HuH-7 (cell line): ENCODE data around the gene C18orf63.
"Not testable (repeated sequence)": the region's sequence is repeated elsewhere in the genome, so short reads cannot be mapped to it uniquely, and the experiment has no call there.

Source experiments
- DNase-seq: peaks from one replicate; pipeline ENCODE4 v3.0.0; 2011; ENCODE audit warnings: low spot score

The C18orf63 gene

DNA sequence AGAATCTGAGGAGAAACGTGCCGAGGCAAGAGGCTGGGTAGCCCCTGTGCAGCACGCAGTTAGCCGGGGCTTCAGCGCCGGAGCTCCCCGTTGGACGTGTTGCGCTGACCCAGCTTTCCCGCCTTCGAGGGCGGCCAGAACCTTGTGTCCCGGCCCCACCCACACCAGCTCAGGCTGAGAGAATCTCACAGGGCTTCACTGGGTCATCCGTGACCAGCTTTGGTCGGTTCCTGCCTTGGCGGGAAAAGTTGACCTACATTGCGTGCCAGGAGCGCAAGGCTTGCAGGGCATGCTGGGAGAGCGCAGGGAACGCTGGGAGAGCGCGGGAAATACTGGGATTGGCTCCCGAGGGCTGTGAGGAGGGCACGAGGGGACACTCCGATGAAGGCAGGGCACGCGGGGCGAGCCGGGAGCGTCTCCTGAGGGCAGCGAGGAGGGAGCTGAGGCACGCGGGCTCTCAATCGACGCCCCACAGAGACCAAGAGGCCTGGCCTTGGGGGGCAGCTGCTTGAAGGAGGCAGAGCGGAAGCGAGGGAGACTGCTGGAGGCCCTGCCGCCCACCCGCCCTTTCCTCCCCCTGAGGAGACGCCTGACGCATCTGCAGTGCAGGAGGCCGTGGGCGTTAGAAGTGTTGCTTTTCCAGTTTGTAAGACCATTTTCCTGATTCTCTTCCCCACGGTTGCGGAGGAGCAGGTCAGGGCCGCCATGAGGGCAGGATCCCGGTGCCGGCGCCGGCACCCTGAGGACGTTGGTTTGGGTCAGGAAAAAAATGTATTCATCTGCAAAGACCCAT, at the start of gene C18orf63:
TSS of gene C18orf63 (plus strand) at position 376 of the 793 bp plus-strand sequence. CDS start 2,027 bp downstream, outside the sequence.
- DNase-seq: no peak

- DNase-seq: no peak
These were observed 49.5 kb upstream of the C18orf63 start for GRCh38 chr18:74266161-74266560.

DNA sequence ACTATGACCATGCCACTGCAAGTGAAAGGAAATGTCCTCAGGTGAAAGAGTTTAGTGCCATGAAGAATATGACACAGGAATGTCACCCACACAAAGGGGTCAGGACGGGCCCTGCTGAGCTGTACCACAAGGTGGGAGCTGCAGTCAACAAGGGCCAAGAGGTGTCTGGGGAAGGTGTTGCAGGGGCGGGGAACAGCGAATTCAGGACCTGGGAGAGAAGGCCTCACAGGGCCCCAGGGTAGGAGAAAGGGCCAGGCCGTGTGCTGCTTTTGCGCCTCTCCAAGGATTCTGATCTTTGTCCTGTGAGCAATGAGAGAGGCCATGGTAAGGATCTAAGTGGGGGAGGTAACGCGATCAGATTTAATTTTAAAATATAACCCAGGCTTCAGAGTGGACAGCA, 47.5 kb upstream of the C18orf63 start:
- DNase-seq: no peak

DNA sequence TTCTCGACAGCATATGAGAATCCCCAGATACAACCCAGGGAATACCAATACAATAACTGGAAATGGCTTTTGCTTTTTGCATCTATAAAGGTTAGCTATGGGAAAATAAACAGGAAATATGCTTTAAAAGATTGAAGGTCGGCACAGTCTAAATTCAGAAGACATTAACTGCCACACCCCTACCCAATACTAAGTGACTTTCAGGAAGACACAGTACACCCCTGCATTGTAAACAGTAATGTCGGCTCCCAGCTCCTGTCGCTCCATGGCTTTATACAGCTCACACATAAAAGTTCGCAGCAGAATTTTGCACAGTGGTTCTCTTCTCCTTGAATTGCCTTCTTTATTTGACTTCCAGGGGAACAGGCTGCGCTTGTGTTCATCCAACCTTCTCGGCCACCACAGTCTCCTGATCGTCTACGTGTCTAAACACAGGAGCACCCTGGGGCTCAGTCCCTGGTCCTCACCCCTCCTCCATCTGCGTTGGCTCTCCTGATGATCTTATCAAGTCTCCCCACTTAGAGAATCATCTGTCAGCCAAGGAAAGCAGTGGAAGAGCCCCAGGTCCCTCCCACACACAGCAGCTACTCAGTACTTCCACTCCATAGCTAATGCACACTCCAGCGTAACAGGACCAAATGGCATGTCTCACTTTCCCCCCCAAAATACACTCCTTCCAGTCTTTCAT, 46.6 kb upstream of the C18orf63 start:
- DNase-seq: no peak

DNA sequence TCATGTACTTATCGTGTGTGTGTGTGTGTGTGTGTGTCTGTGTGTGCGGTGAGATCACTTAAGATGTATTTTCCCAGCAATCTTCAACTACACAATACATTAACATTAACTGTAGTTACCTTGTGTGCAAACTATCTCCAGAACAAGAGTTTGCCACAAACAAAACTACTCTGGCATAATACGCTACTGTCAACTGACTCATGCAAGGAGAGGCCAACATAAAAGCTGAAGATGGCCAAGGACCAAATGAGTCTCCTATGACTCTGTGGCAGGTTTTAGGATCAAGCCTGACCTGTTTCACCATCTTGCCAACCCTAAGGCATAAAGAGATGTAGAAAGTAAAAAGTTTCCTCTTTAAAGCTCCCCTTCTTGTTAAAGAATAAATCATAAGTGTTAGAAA, 44.0 kb upstream of the C18orf63 start:
- DNase-seq: no peak

DNA sequence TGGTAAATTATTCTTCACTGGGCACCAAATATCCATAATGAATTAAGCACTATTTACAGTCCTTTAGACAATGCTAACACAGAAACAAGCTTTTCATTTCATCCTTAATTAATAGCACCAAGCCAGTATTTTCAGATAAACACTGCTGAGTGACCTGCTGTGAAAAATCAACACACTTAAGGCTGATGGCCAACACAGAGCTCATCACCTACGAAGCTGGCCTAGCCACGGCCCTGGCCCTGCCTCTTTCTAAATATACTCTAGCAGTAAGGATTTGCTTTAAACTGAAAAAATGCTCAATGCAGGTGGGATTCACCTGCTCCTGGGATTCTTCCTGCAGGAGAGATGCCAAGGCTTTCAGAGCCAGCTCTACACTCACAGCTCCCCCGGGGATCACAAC, 42.2 kb upstream of the C18orf63 start:
- DNase-seq: no peak

DNA sequence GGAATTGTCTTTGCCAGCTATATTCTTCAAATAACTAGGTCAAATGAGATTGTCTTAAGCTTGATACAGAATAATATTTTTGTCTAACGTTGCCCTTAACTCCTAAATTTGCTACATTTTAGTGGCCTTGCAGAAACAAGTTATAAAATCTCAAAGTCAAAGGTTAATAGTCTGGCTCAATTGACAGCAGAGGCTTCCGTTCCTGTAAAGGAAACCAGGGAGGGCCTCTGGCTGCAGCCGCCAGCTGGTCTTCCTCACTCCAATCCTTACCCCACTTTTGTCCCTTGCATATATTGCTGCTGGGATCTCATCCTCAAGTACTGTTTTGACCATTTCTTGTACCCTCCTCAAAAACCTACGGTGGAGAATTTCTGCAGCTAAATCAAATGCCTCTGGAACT, 40.9 kb upstream of the C18orf63 start:
- DNase-seq: no peak

GRCh38 chr18:74275736-74276135, 39.9 kb upstream of the C18orf63 start:
- DNase-seq: no peak

GRCh38 chr18:74276609-74277008, 39.0 kb upstream of the C18orf63 start:
- no peak for DNase-seq

GRCh38 chr18:74277296-74277695, 38.3 kb upstream of the C18orf63 start:
- DNase-seq: no peak

GRCh38 chr18:74278058-74278457, 37.6 kb upstream of the C18orf63 start:
- no peak for DNase-seq

DNA sequence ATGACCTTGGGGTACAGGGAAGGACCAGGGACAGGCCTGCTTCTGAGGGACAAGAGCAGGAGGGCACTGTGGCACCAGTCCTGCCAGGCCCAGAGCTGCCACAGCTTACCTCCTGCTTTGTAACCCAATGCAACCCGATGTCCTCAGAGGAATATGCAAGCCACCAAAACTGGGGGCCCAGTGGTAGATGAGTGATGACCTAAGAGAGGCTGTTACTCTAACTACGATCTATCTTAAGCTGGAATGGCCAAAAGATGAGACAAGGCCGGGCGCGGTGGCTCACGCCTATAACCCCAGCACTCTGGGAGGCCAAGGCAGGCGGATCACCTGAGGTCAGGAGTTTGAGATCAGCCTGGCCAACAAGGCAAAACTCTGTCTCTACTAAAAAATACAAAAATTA, 36.7 kb upstream of the C18orf63 start:
- DNase-seq: no peak

- DNase-seq: no peak
These were observed 34.3 kb upstream of the C18orf63 start for GRCh38 chr18:74281011-74281979.

- peak; percentile 54 for DNase-seq
These were observed 33.5 kb upstream of the C18orf63 start for GRCh38 chr18:74281980-74282754.

- DNase-seq: no peak
These were observed 32.7 kb upstream of the C18orf63 start for GRCh38 chr18:74282755-74283554.

- DNase-seq: no peak
These were observed 32.0 kb upstream of the C18orf63 start for GRCh38 chr18:74283646-74284045.

DNA sequence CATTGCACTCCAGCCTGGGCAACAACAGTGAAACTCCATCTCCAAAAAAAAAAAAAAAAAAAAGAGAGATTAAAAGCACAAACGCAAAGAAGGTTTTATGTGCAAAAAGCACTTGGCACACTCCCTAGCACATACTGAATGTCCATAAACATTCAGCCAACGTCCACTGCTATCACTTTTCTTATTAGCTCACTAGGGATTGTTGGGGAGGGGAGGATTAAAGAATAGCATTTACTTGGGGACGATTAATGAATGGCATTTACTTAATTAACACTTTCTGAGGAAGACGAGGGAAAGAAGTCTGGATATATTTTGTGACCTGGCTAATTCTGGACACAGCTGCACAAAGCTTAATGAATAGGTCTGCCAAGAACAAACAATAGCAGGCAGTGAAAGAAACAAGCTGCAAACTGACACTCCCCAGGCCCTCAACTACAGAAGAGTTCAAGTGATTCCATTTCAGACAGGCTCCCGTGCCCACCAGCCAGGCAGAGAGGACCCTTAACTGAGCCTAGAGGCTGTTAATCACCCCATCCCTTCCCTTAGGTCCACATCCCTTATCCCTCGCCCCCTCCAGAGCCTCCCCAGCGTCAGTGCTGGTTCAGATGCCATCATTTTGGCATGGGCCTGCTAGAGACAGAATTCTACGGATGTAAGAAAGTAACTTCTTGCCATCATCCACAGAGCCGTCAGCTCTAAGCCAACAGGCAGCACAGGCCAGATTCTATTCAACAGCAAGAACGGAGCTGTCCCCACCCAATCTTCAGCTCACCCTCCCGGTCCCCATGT, 31.3 kb upstream of the C18orf63 start:
- no peak for DNase-seq

- DNase-seq: no peak
These were observed 30.7 kb upstream of the C18orf63 start for GRCh38 chr18:74284980-74285355.

DNA sequence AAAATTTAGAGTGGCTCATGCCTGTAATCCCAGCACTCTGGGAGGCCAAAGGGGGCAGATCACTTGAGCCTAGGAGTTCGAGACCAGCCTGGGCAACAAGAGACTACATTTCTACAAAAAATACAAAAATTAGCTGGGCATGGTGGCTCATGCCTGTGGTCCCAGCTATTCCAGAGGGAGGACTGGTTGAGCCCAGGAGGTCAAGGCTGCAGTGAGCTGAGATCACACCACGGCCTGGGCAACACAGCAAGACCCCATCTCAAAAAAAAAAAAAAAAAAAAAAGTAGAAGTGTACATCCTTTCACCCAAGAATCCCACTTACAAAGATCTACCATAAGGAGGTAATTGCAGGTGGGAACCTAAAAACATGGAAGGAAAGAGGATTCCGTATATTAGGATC, 30.1 kb upstream of the C18orf63 start:
- not testable (repeated sequence) for DNase-seq
